Measurements from ENCODE around the gene ALAS1. TPM values are rescaled to one million over a fixed set of nuclear protein-coding genes. Genes with fewer than 3 reads are reported as not detected.
A peak's percentile ranks its signal among the peaks of the same experiment; 100 is the strongest.

Gene ALAS1
- total RNA-seq, 1 experiment from 2014 or later = 29.2 TPM

- TF ChIP-seq CTCF (IDR thresholded peaks at IDR 0.05; ENCODE audit: unreplicated experiment) = no peak
- Mint-ChIP-seq H3K4me1 (ENCODE audit: insufficient read depth, unreplicated experiment) (peaks cover 15% of the 10 kb centered on the region), H3K9me3 (ENCODE audit: unreplicated experiment) (no peaks in the 10 kb centered on the region)
These were observed 11.2 kb upstream of the ALAS1 start for GRCh38 chr3:52186729-52187128.

GRCh38 chr3:52188556-52188955, 9.4 kb upstream of the ALAS1 start:
- Mint-ChIP-seq H3K27me3 (ENCODE audit: insufficient read depth, unreplicated experiment) (no peaks in the 10 kb centered on the region), H3K27ac (ENCODE audit: low read depth, unreplicated experiment) (no peak overlapping the region), H3K9me3 (ENCODE audit: unreplicated experiment) (no peaks in the 10 kb centered on the region), H3K4me3 (ENCODE audit: unreplicated experiment) (no peak overlapping the region), H3K4me1 (ENCODE audit: insufficient read depth, unreplicated experiment) (peaks cover 22% of the 10 kb centered on the region), H3K36me3 (ENCODE audit: insufficient read depth, unreplicated experiment) (no peaks in the 10 kb centered on the region)
- POLR2A ChIA-PET = no interaction called here
- DNase-seq (ENCODE audit: unreplicated experiment) = no peak
- BruUV-seq (replicated peaks) = no TSS peak
- intact Hi-C loops (cut with micrococcal nuclease) = no loop called here
- TF ChIP-seq CTCF (IDR thresholded peaks at IDR 0.05; ENCODE audit: unreplicated experiment) = no peak
- CTCF ChIA-PET = interaction anchor here (1.2 kb wide), 1 partner anchor 150 kb away, joined by 3 read pairs; no protein-coding TSS in a partner anchor

More at GRCh38 chr3:52186729-52187128, 11.2 kb upstream of the ALAS1 start:
- no peak for DNase-seq (ENCODE audit: unreplicated experiment)
- ChIA-PET POLR2A (no interaction called here), CTCF (interaction anchor here (0.5 to 1.9 kb wide), 4 partner anchors 34 to 164 kb away, joined by 3 to 6 read pairs (median 3); no protein-coding TSS in a partner anchor)
- intact Hi-C loops (cut with micrococcal nuclease) = no loop called here
- H3K27me3 Mint-ChIP-seq (ENCODE audit: insufficient read depth, unreplicated experiment) = no peaks in the 10 kb centered on the region
- H3K36me3 Mint-ChIP-seq (ENCODE audit: insufficient read depth, unreplicated experiment) = no peaks in the 10 kb centered on the region
- no peak overlapping the region for H3K27ac Mint-ChIP-seq (ENCODE audit: low read depth, unreplicated experiment)
- no peak overlapping the region for H3K4me3 Mint-ChIP-seq (ENCODE audit: unreplicated experiment)
- no TSS peak for BruUV-seq (replicated peaks)

GRCh38 chr3:52190294-52191074, 7.5 kb upstream of the ALAS1 start:
- ChIA-PET POLR2A (no interaction called here), CTCF (interaction anchor here (0.6 kb wide), 1 partner anchor 29 kb away, joined by 3 read pairs; no protein-coding TSS in a partner anchor)
- peak; percentile 65 for DNase-seq (ENCODE audit: unreplicated experiment)
- TF ChIP-seq CTCF (IDR thresholded peaks at IDR 0.05; ENCODE audit: unreplicated experiment) = no peak
- no peak overlapping the region for H3K4me3 Mint-ChIP-seq (ENCODE audit: unreplicated experiment)
- BruUV-seq (replicated peaks) = no TSS peak
- H3K27ac Mint-ChIP-seq (ENCODE audit: low read depth, unreplicated experiment) = no peak overlapping the region
- H3K9me3 Mint-ChIP-seq (ENCODE audit: unreplicated experiment) = no peaks in the 10 kb centered on the region
- no peaks in the 10 kb centered on the region for H3K27me3 Mint-ChIP-seq (ENCODE audit: insufficient read depth, unreplicated experiment)
- no peaks in the 10 kb centered on the region for H3K36me3 Mint-ChIP-seq (ENCODE audit: insufficient read depth, unreplicated experiment)
- intact Hi-C loops (cut with micrococcal nuclease) = no loop called here
- H3K4me1 Mint-ChIP-seq (ENCODE audit: insufficient read depth, unreplicated experiment) = peaks cover 22% of the 10 kb centered on the region

DNA sequence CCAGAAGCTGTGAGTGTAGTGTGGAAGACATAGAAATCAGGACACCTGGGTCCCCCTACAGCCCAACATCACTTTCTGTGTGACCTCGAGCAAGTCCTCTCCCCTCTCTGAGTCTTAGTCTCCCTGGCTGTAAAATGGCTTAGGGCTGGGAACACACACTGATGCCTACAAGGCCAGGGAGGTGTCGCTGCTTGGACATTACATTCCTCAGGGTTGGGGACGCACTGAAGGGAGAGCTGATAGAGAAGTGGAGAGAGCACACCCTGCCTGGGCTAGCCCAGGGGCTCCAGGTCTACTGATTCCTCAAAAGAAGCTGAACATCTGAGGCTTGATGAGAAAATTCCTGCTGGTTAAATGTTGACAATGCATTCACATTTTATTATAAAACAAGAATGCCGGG, 6.3 kb upstream of the ALAS1 start:
- Mint-ChIP-seq H3K36me3 (ENCODE audit: insufficient read depth, unreplicated experiment) (no peaks in the 10 kb centered on the region), H3K27ac (ENCODE audit: low read depth, unreplicated experiment) (no peak overlapping the region), H3K27me3 (ENCODE audit: insufficient read depth, unreplicated experiment) (no peaks in the 10 kb centered on the region), H3K4me3 (ENCODE audit: unreplicated experiment) (no peak overlapping the region), H3K4me1 (ENCODE audit: insufficient read depth, unreplicated experiment) (peaks cover 30% of the 10 kb centered on the region), H3K9me3 (ENCODE audit: unreplicated experiment) (no peaks in the 10 kb centered on the region)
- CTCF ChIA-PET = interaction anchor here (1.2 kb wide), 1 partner anchor 148 kb away, joined by 5 read pairs; no protein-coding TSS in a partner anchor
- no peak for TF ChIP-seq CTCF (IDR thresholded peaks at IDR 0.05; ENCODE audit: unreplicated experiment)
- BruUV-seq (replicated peaks) = no TSS peak
- POLR2A ChIA-PET = interaction anchor here (2.1 kb wide), 1 partner anchor 37 kb away, joined by 5 read pairs; the partner anchor contains the start of gene POC1A
- no peak for DNase-seq (ENCODE audit: unreplicated experiment)
- intact Hi-C loops (cut with micrococcal nuclease) = no loop called here

All from MCF 10A (cell line).